HG02870 (cell line): ENCODE data around the gene CYTH1.

Experiments
- ATAC-seq: cut with Tn5 transposase; IDR thresholded peaks from one replicate; pipeline ENCODE4 v1.9.1; 2021; ENCODE audit warnings: mild to moderate bottlenecking, moderate library complexity; ENCODE audit not compliant: unreplicated experiment

The CYTH1 gene

DNA sequence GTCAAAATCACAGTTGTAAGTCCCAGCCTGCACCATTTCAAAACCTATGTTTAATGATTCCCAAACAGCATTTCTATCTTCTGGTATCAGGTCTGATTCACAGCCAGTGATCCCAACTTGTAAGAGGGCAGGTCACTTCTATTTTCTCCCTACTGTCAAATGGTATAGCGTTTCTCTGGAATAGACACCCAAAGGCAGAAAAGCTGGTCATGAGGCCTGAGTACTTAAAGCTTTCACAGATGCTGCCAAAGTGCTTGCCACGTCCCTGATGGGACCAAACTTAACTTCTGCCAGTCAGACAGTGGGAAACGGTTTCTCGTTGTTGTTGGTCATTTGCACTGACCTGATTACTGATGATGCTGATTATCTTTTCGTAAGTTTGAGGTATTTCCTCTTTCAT lies 43.4 kb downstream of the CYTH1 start:
- no peak for ATAC-seq

DNA sequence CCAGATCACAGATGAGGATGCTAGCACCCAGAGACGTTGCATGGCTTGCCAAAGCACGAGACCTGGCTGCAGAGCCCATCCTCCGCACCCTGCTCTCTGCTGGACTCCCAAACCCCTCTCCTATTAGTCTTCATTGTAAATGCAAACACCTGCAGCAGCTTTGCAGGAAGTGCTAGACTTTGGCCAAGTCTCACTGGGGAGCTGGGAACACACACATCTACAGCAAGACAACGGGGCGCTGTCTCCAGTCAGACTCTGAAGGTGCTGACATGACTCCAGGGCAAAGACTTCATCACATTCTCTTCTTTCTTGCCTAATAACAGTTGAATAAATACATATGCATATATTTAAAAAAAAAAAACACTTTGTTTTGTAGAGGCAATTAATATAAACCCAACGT lies 43.8 kb downstream of the CYTH1 start:
- ATAC-seq, result no peak

DNA sequence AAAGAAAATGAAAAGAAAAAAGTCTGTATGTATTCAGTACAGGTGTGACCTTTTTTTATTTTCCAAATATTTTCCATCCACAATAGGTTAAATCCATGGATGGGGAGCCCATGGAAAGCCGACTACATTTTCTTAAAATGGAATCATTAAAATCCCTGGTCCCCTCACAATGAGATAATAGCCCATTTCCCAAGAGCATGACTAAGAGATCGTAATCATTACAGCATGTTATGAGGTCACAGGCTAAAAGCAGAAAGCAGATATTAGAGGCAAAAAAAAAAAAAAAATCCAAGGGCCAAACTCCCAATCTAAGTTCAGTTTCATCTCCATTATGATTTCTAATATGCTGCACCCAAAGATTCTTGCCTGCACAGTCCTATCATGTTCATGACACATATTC lies 44.7 kb downstream of the CYTH1 start:
- ATAC-seq, result no peak

DNA sequence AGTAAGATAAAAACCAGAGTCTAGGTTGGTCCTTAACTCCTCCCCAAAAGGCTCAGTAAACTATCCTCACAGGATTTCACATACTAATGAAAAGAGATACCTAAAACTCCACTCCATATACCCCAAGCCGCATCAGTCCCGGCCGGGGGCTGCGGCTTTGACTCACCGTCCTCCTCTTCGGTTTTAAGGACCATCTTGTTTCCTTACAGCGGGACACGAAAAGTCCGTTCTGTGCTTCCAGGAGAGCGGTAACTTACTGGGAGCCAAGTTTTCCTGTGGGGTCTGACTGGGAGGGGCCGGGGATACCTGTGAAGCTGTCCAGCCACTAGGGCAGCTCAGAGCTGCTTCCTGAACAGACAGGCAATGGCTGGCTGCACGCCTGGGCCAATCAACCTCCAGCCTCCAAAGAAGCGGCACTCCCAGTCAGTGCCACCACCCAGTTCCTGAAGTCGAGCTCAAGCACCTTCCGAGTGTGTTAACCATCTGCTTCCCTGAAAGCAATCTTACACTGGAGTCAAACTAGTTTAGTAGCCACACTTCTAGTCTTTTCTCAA lies 45.5 kb downstream of the CYTH1 start:
- ATAC-seq, result peak; percentile 39

DNA sequence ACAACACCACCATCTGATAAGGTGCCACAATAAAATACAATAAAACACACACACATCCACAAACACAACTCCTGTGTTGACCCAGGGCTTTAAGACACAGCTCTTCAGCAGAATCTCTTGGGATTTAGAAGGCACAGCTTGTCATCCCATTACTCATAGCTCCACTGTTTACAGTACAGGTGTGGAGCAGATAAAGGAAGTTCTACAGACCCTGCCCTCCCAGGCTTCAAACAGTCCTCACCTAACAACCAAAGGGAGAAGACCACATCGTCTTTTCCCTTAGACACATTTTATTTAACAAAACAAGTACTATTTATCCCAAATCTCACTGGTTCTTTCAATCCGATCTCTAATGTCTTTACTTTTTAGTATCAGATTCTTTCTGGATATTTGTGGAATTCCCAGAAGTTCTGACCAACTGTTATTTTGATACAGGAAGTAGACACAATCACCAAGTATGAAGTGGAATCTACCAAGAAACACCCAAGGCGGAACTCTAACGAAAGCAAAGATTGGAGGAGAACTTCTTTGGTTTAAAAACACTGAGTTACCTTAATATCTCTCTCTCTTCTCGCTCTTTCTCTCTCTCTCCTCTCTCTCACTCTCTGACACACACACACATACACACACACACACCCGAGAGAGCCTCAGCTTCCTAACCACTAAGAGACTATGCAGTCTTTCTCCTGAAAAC lies 46.1 kb downstream of the CYTH1 start:
- no peak for ATAC-seq

DNA sequence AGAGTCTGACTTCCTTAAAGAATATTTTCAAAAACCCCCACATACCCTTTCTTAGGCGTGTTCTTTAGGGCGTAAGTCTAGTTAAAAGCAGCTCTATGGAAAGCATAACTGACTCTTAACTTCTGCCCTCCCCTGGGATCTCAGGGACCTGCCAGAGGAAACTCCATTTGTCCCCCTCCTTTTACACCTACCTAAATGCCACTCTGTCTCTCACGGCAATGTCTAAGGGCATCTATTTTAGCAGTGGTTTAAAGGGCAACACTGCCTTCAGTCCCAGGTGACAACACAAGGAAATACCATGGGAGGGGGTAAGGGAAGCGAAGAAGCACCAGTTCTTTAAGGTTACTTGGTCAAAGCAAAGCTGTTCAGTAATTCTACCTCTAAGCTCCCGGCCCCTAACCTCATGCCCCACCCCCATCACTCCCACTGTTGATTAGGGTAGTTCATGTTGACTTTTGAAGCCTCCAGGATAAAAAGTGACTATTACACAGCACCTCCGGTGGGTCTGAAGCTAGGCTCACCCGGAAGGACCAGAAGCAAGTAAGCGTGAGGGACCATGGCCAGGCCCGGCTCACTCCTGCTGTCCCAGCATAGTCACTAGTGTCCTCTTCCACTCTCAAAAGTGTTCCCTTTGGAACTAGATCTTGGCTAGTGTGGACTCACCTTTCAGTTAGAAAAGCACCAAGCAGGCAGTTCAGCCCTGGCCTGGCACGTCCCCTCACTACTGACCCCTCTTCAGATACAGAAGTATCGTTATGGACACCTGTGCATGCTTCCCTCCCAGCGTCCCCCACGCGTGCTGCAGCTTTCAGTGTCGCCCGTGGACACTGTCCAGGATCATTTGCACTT lies 47.1 kb downstream of the CYTH1 start:
- no peak for ATAC-seq

DNA sequence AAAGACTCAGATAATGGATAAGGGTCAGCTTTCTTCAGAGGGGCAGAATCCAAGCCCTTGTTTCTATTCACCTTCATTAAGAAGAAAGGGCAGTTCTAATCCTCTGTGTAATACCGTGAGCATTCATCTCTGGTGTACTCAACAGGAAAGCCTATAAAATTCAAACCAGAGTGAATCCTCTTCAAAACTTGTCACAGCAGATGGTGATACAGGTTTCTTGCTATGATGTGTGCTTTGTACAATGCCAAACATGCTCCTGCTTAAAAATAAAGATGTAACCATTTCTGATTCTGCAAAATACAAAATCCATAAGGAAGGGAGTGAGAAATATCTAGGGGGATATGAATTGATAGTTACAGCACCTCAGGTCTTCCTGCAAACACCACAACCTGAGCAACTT lies 49.7 kb downstream of the CYTH1 start:
- ATAC-seq, result no peak

DNA sequence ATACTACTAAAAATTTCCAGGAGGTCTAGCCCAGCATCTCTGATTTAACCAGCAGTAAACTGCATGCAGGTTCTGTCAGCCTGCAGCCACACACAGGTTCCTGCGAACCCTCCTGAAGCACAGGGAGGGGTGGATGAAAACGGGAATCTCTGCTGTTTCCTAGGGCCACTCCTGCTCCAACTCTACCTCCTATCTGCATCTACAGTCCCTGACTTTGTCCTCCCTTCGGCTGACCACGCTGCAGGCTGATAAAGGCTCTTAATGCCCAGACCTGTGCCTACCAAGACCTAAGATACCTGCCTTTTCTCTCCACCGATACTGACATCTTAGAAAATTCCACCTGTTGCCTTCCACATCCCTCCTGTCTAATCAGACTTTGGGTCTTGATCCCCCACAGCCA lies 50.2 kb downstream of the CYTH1 start:
- ATAC-seq, result no peak

DNA sequence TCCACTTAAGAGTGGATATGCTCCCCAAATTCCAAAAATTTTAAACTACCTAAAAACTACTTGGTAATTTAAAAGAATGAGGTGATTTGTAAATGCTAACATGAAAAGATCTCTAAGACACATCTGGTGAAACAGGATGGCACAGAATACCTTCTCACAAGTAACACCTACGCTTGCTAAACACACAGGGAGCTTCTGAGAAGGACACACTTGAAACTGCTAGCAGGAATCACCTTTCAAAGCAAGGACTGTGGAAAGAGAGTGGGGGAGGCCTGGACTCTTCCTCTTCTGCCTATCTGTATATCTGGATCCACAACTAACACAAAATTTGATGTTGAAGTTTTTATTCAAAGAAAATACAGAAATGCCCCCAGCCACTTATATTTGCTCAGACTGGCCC lies 52.4 kb downstream of the CYTH1 start:
- no peak for ATAC-seq

DNA sequence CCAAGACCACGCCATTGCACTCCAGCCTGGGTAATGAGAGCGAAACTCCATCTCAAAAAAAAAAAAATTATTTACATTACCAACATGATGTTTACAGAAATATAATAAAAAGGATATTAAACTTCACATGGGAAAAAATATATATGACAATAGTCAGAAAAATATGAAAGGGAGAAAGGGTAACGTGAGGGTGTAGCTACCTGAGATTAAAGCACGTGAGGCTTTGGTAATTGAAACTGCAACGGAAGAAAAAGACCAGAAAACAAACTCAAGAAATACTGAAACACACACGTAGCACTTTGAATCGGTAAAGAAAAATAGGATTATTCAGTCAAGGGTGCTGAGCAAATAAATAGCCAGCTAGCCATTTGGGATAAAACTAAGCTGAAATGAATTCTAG lies 53.6 kb downstream of the CYTH1 start:
- no peak for ATAC-seq

DNA sequence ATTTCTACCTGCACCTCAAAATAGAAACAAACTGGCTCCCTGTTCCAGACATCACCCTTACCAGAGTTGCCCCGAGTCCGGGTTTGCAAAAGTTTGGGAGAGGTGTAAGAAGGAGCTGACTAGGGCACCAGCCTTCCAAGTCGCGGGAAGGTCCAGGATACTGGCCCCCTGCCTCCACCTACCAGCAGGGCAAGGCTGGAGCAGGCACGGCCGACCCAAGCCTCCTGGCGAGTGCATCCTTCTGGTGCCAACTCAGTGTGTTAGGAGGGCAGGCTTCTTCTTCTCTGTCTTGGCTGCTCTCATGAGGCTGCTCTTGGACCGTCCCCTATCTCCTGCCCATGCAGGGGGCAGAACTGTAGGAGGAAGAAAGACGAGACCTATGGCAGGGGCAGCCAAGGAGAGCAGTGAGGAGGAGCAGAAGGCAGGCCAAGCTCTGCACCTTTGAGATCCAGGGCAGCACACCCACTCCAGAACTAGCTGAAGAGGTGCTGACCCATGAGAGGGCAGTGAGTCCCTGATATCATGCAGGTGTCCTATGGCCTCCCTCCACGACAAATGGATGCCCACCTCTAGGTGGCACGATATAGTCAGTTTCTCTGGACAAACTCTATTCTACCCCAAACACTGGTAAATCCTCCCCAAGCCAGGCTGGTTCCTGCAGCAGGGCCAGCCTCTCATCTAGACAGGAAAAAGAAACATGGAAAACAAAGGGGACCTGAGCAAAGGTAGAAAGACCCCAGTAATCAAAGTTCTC lies 54.4 kb downstream of the CYTH1 start:
- no peak for ATAC-seq

DNA sequence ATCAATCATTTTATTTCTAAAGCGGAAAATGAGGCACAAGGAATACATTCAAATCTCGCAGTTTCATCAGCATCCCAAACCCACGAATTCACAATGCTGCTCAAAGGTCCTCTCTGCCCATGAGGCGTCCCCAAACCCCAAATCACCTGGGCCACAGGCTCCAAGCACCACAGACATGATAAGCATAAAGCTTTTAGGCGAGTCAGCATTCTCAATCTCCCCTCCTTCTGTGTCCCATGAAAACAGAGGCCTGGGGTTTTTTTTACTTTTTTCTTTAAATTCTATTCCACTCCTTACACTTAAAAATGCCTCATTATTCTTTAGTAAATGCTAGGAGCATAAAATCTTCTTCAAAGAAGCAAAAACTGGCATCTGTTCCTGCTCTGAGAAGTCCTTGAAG lies 55.0 kb downstream of the CYTH1 start:
- no peak for ATAC-seq

DNA sequence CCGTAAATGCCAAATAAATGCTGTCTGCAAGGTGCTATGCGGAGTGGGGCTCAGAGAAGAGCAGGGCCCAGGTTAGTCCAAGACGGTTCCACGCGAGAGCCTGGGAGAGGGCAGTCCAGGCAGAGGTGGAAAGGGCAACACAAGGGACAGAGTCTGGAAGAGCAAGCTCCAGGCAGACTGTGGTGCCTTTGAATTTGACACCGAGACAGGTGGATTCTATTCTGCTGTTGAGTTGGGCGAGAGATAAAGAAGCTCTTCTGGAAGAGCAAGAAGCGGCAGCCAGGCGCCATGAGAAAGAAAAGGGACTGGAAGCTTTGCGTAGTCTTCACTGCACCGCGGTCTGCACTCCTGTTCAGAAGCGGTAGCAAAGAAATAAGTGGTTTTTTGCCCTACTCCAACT lies 55.6 kb downstream of the CYTH1 start:
- ATAC-seq, result no peak

DNA sequence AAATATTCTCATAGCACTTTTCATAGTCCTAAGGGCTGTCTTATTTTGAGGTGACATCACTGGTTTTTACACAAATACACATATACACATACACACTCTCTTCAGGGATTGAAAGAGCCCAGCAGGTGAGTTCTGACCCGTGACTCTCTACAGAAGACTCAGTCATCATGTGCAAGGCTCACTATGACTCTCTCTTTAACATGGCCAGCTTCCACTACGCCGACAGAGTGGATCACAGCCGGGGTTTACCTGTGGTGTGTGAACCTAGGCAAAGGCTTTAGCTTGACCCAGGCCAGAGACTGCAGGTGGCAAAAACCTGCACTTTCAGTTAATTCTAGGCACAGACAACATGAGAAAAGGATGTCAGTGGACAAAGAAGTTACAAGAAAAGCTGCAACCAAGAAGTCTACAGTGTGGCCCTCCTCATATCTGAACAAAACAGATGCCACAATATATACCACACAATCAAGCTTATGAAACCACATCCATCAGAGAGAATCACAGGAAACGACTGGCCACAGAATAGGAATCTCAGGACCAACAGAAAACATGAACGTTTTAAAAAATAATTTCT lies 56.5 kb downstream of the CYTH1 start:
- ATAC-seq, result peak; percentile 43

DNA sequence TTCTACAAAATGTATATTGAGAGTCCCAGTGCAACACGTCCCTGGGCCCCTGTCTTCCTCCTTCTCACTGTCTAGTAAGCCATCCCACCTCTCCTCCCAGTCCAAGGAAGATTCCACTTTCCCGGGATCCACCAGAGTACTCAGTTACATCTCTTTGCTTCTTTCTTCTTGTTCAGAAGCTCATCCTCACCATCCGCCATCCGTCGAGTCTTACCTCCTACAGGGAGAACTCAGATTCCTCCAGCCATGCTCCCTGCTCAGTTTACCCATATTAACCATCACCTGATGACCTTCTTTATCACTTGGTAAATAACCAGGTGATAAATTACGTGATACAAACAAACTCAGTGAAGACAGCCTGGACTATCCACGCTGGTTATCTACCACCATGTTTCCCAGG lies 57.1 kb downstream of the CYTH1 start:
- no peak for ATAC-seq

DNA sequence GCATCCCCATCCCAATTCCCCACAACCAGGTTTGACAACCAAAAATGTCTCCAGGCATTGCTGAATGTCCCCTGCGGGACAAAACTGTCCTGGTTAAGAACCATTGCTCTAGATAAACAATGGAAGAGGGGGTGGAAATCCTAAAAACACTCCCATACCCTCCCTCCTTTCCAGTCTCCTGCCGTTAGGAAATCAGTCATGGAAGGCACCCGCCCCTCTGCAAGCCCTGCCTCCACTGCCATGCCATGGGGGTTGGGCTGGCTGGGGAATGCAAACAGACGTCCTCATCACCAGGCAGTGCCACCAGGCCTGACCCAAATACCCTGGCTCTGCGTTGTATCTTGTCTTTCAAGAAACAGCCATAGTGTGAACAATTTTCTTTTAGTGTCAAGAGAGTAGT lies 57.5 kb downstream of the CYTH1 start:
- ATAC-seq, result no peak

DNA sequence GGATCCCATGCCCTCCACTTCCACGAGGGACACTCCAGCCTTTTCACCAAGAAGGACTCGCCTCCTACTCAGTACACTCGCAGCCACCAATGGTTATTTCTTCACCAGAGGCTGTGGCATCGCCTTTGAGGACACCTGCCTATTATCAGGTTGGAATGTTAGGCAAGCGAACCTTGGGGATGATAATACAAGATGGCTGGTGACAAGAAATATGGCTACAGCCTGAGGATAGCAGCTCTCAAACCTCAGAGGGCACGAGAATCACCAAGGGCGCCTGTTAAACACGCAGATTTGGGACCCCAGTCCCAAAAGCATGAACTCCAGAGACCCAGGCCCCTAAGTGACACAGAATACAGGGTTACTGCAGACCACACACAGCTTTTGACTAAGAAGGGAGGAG lies 58.1 kb downstream of the CYTH1 start:
- ATAC-seq, result no peak

DNA sequence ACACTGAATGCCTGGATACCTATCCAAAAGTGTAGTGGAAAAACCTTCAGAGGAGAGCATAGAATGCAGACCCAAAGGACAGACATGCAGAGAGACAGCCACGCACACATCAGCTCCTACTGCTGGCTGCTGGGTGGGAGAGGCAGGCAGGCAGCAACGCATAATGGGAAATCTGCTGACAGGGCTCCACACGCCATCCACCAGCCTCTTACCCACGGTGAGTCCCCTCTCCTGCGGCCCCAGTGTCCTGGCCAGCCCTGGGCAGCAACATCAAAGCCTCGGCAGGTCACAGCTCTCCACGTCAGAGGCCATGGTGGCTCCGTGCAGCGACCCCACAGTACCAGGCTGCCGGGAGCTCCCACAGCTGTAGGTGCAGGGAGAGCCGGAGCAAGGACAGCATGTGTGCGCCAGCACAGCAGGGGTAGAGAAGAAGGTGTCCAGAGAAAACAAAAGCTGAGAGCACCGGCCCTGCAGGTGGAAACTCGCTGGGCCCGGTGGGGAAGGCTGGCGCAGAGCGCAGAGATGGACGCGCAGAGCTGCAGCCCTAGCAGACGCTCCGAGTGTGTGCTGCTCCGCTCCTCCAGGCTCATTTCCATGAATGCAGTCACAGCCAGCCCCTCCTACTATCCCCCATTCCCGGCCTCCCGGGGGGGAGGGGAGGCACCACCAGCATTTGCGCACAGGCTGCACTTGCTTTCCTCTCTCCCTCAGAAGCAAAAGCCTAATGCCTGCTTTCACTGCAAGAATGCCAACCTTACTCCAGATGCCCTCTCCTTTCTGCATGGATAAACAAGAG lies 58.9 kb downstream of the CYTH1 start:
- ATAC-seq, result no peak

DNA sequence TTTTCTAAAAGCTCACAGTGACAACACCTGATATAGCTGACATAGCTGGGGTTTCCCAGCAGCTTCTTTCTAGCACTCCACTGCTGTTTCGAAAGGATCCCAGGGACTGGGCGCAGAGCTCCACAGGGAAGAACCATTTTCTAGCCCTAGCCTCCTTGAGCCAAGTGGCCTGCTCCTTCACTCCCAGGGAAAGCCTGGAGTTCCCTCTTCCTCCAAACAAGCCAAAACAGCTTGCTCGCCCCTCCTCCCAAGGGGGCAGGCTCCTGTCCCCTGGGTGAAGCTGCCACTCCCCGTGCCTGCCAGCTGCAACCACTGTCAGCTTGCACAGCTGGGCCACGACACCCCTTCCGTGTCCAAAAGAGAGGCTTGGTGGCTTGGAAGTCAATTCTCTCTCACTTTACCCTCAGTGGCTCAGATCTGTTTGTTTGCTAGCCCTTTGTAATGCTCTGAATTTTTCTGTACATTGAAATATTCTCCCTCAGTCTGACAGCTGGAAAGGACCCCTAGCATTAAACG lies 59.8 kb downstream of the CYTH1 start:
- no peak for ATAC-seq

DNA sequence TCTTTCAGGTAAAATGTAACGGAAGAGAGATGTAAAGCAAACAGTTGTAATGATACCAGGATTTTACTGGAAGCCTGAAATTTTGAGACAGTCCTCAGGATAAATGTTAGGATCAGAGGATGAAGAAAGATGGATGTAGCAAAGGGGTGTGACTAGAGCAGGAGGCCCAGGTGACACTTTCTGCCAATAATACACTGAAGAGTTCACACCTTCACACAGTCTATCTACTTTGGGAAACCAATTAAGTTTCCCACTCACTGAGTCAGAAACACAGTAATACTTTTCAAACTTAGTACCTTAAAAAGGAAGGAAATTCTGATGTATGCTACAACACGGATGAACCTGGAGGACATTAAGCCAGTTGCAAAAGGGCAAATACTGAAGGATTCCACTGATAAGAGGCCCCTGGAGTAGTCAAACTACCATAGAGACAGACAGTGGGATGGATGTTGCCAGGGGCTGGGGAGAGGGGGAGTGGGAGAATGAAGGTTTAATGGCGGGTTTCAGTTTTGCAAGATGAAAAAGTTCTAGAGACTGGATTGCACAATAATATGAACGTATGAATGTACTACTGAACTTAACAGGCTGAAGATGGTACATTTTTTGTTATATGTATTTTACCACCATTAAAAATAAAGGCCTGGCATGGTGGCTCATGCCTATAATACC lies 62.3 kb downstream of the CYTH1 start:
- ATAC-seq, result no peak
